IMR-90 (cell line): Measurements from ENCODE around the gene KCNMA1. TPM values are rescaled to one million over a fixed set of nuclear protein-coding genes. Genes with fewer than 3 reads are reported as not detected.
A peak's percentile ranks its signal among the peaks of the same experiment; 100 is the strongest.

Experiments
- ATAC-seq: fragments of 200-7000 bp; cut with Tn5 transposase; 2 replicates; pipeline ENCODE4 v1.9.1; 2020; ENCODE audit warnings: low read depth, mild to moderate bottlenecking, moderate library complexity
- BruUV-seq: library from RNA; stranded (reverse); fragments of 400-500 nt; replicated peaks from 2 replicates; lab custom pipeline; 2021; lab: Mats Ljungman, UMichigan
- CTCF ChIA-PET: fragments of 300-600 bp; formaldehyde crosslinking; extraction: SDS; loops from one replicate; lab custom pipeline; 2021; ENCODE audit warnings: antibody characterized with exemption; lab: Yijun Ruan, JAX
- POLR2A ChIA-PET: fragments of 300-600 bp; sonication (Branson Sonifier 250); formaldehyde crosslinking; loops from one replicate; lab custom pipeline; 2022; ENCODE audit warnings: antibody characterized with exemption; ENCODE audit not compliant: unreplicated experiment; lab: Charles Lee
- DNase-seq: peaks from one replicate; pipeline ENCODE4 v3.0.0; 2013
- H2AFZ ChIP-seq: replicated peaks from 2 replicates; pipeline ENCODE3; 2013; ENCODE audit warnings: low read length, mild to moderate bottlenecking; ENCODE audit not compliant: poor library complexity
- H2AK5ac ChIP-seq: 2 replicates; pipeline ENCODE4 v1.6.1; 2013; ENCODE audit warnings: low read depth, low read length, inconsistent platforms
- H2AK9ac ChIP-seq: replicated peaks from 2 replicates; pipeline ENCODE3; 2013; ENCODE audit warnings: mild to moderate bottlenecking, low read depth, low read length, moderate library complexity; ENCODE audit not compliant: poor library complexity
- H2BK120ac ChIP-seq: 2 replicates; pipeline ENCODE4 v1.6.1; 2013; ENCODE audit warnings: low read depth, low read length, inconsistent platforms
- H2BK15ac ChIP-seq: 3 replicates; pipeline ENCODE4 v1.6.1; 2013; ENCODE audit warnings: low read depth, low read length, inconsistent platforms
- H2BK20ac ChIP-seq: 2 replicates; pipeline ENCODE4 v1.6.1; 2013; ENCODE audit warnings: low read depth, mild to moderate bottlenecking, inconsistent platforms, low read length, moderate library complexity
- H2BK5ac ChIP-seq: 2 replicates; pipeline ENCODE4 v1.6.1; 2013; ENCODE audit warnings: mild to moderate bottlenecking, low read depth, low read length, inconsistent platforms; ENCODE audit not compliant: poor library complexity, severe bottlenecking
- H3K14ac ChIP-seq: replicated peaks from 2 replicates; pipeline ENCODE4 v1.6.1; 2013; ENCODE audit warnings: low read depth, low read length, inconsistent platforms
- H3K18ac ChIP-seq: 2 replicates; pipeline ENCODE4 v1.6.1; 2013; ENCODE audit warnings: low read depth, low read length, control low read depth
- H3K23ac ChIP-seq: 2 replicates; pipeline ENCODE4 v1.6.1; 2013; ENCODE audit warnings: low read depth, low read length, inconsistent platforms
- H3K27ac ChIP-seq: 2 replicates; pipeline ENCODE4 v1.5.1; 2013; ENCODE audit warnings: mild to moderate bottlenecking, control low read depth, low read length; ENCODE audit not compliant: insufficient read depth
- H3K27me3 ChIP-seq: 2 replicates; pipeline ENCODE4 v1.6.1; 2013; ENCODE audit warnings: low read length; ENCODE audit not compliant: control insufficient read depth, insufficient read depth
- H3K36me3 ChIP-seq: 2 replicates; pipeline ENCODE4 v1.6.1; 2013; ENCODE audit warnings: low read length, mixed read lengths; ENCODE audit not compliant: control insufficient read depth, insufficient read depth
- H3K4ac ChIP-seq: 2 replicates; pipeline ENCODE4 v1.6.1; 2013; ENCODE audit warnings: low read depth, low read length, inconsistent platforms
- H3K4me1 ChIP-seq: 2 replicates; pipeline ENCODE4 v1.6.1; 2013; ENCODE audit warnings: low read length, mixed read lengths; ENCODE audit not compliant: control insufficient read depth, insufficient read depth
- H3K4me2 ChIP-seq: 2 replicates; pipeline ENCODE4 v1.6.1; 2013; ENCODE audit warnings: low read depth, mild to moderate bottlenecking, control low read depth, low read length, moderate library complexity
- H3K4me3 ChIP-seq: 2 replicates; pipeline ENCODE4 v1.5.1; 2013; ENCODE audit warnings: low read depth, mild to moderate bottlenecking, control low read depth, low read length, moderate library complexity; ENCODE audit not compliant: insufficient read depth
- H3K56ac ChIP-seq: 2 replicates; pipeline ENCODE4 v1.6.1; 2013; ENCODE audit warnings: low read length, inconsistent platforms; ENCODE audit not compliant: insufficient read depth; ENCODE audit errors: extremely low read depth
- H3K79me1 ChIP-seq, 2 experiments: 2 replicates each; pipeline ENCODE4 v1.6.1; 2013; ENCODE audit warnings: low read length in 2 of 2, inconsistent platforms in 1 of 2, low read depth in 1 of 2
- H3K9ac ChIP-seq: 2 replicates; pipeline ENCODE4 v1.6.1; 2013; ENCODE audit warnings: low read depth, low read length, control low read depth
- H3K9me1 ChIP-seq: 2 replicates; pipeline ENCODE4 v1.6.1; 2013; ENCODE audit warnings: low read length, inconsistent platforms; ENCODE audit not compliant: insufficient read depth
- H3K9me3 ChIP-seq: 2 replicates; pipeline ENCODE4 v1.6.1; 2013; ENCODE audit warnings: low read length; ENCODE audit not compliant: control insufficient read depth, insufficient read depth
- H4K20me1 ChIP-seq: 2 replicates; pipeline ENCODE4 v1.6.1; 2013; ENCODE audit warnings: low read length, inconsistent platforms; ENCODE audit not compliant: insufficient read depth
- H4K5ac ChIP-seq: 2 replicates; pipeline ENCODE4 v1.6.1; 2013; ENCODE audit warnings: mild to moderate bottlenecking, low read depth, low read length, control low read depth
- H4K8ac ChIP-seq, 2 experiments: 2 replicates each; pipeline ENCODE4 v1.6.1; 2013; ENCODE audit warnings: low read depth in 2 of 2, low read length in 2 of 2, control low read depth in 1 of 2, inconsistent platforms in 1 of 2
- H4K91ac ChIP-seq: 2 replicates; pipeline ENCODE4 v1.6.1; 2013; ENCODE audit warnings: low read depth, low read length, inconsistent platforms; ENCODE audit not compliant: insufficient read depth
- BHLHE40 ChIP-seq: fragments of 150-350 bp; IDR thresholded peaks from 2 replicates; pipeline ENCODE4 v1.6.1; 2016; ENCODE audit warnings: mild to moderate bottlenecking, low read depth, low read length
- FOS ChIP-seq: fragments of 150-350 bp; IDR thresholded peaks from 2 replicates; pipeline ENCODE4 v1.6.1; 2016; ENCODE audit warnings: low read depth, low read length
- MXI1 ChIP-seq: IDR thresholded peaks from 2 replicates; pipeline ENCODE4 v1.6.1; 2012; ENCODE audit warnings: low read depth, mild to moderate bottlenecking, low read length, moderate library complexity, borderline replicate concordance
- POLR2A ChIP-seq: IDR thresholded peaks from 2 replicates; pipeline ENCODE4 v1.6.1; 2012; ENCODE audit warnings: mild to moderate bottlenecking, low read depth, low read length
- RFX5 ChIP-seq: IDR thresholded peaks from 2 replicates; pipeline ENCODE4 v1.8.0; 2012; ENCODE audit warnings: low read depth, mild to moderate bottlenecking, low read length, moderate library complexity
- SMC3 ChIP-seq: fragments of 150-350 bp; IDR thresholded peaks from 2 replicates; pipeline ENCODE4 v1.6.1; 2016; ENCODE audit warnings: low read depth, mild to moderate bottlenecking, antibody characterized with exemption, low read length, moderate library complexity
- USF2 ChIP-seq: fragments of 150-350 bp; IDR thresholded peaks from 2 replicates; pipeline ENCODE4 v1.6.1; 2017; ENCODE audit warnings: mild to moderate bottlenecking, antibody characterized with exemption, low read length, low read depth
- WGBS, 2 experiments: methylation state at CpG; one replicate each; pipeline versions ENCODE4 v1.1.5 to v1.1.7; 2013; ENCODE audit warnings: missing lambda C conversion rate in 2 of 2; ENCODE audit not compliant: insufficient read length in 1 of 2; ENCODE audit errors: extremely low coverage in 2 of 2; 5-methylcytosine and 5-hydroxymethylcytosine counted together
- dilution Hi-C: fragments of 300-500 bp; cut with HindIII; formaldehyde crosslinking; loops from one replicate; pipeline ENCODE4 v1.14.3; 2018; ENCODE audit warnings: low sequenced_read_pairs; ENCODE audit not compliant: unreplicated experiment
- in situ Hi-C: fragments of 300-500 bp; cut with MboI; formaldehyde crosslinking; loops from 3 replicates; pipeline ENCODE4 v1.14.3; 2019; ENCODE audit warnings: low sequenced_read_pairs, inconsistent platforms, mixed read lengths
- intact Hi-C: fragments of 100-400 bp; cut with micrococcal nuclease; formaldehyde crosslinking; loops from 2 replicates; pipeline ENCODE4 v1.10.0; 2022
- polyA plus RNA-seq, 3 experiments: library from polyadenylated mRNA; depleted of rRNA; stranded (reverse); fragments of >200 nt; gene quantifications; 2 replicates each; pipeline ENCODE4 v1.2.3, GENCODE V29; 2012; ENCODE audit warnings: low replicate concordance in 1 of 3
- total RNA-seq: library from RNA; depleted of rRNA; stranded (reverse); fragments of >200 nt; gene quantifications from 2 replicates; pipeline ENCODE4 v1.2.3, GENCODE V29; 2012

KCNMA1 gene
- total and polyA plus RNA-seq, 2 of the 4 experiments (the other 2 are of a cell fraction): 25.6 to 29.6 TPM

GRCh38 chr10:77478962-77479359 is 158.6 kb downstream of the KCNMA1 start:
- intact Hi-C loops: no loop called here
- no TSS peak for BruUV-seq
- H3K36me3 ChIP-seq: no peaks in the 10 kb centered on the region
- no CpG with 5 or more reads among the region's 5 CpGs for WGBS, 2 experiments
- H3K9ac ChIP-seq: no peak overlapping the region
- CTCF ChIA-PET: no interaction called here
- DNase-seq: no peak
- no peak overlapping the region for H3K56ac ChIP-seq
- H2AK9ac ChIP-seq: no peak overlapping the region
- H3K14ac ChIP-seq: peak overlapping the region; percentile 22; the same call in 1 of the 2 replicates
- H3K4me1 ChIP-seq: peaks cover 9% of the 10 kb centered on the region
- peak overlapping the region; percentile 78 for H2BK20ac ChIP-seq
- no peak overlapping the region for H2AFZ ChIP-seq
- H3K4me3 ChIP-seq: no peak overlapping the region
- no peaks in the 10 kb centered on the region for H3K27me3 ChIP-seq
- peak overlapping the region; percentile 86 for H2AK5ac ChIP-seq
- H3K27ac ChIP-seq: no peak overlapping the region
- H3K79me1 ChIP-seq: peaks cover 0 to 14% of the 10 kb centered on the region in 2 experiments; a peak in 1 of 4 replicates
- 0 out of 2 replicates have a peak overlapping the region, but pooled peaks have one; percentile 0 for H3K18ac ChIP-seq
- no peak overlapping the region for H4K5ac ChIP-seq
- H3K4me2 ChIP-seq: no peak overlapping the region
- peak overlapping the region; percentile 56; the same call in 2 of the 3 replicates for H2BK15ac ChIP-seq
- TF ChIP-seq SMC3 (no peak), MXI1 (no peak), BHLHE40 (no peak), POLR2A (no peak), FOS (no peak), RFX5 (no peak), USF2 (no peak)
- no peaks in the 10 kb centered on the region for H3K9me3 ChIP-seq
- in situ Hi-C loops: no loop called here
- no peaks in the 10 kb centered on the region for H4K20me1 ChIP-seq
- ATAC-seq: no peak
- peak overlapping the region; percentile 48 for H2BK120ac ChIP-seq
- dilution Hi-C loops: no loop called here
- peak overlapping the region in 1 of 2 experiments; percentile 53; a peak in 1 of 4 replicates for H4K8ac ChIP-seq
- H3K4ac ChIP-seq: peak overlapping the region; percentile 74
- no peak overlapping the region for H3K23ac ChIP-seq
- POLR2A ChIA-PET: no interaction called here
- H4K91ac ChIP-seq: peak overlapping the region; percentile 43
- peaks cover 20% of the 10 kb centered on the region for H3K9me1 ChIP-seq
- no peak overlapping the region for H2BK5ac ChIP-seq
